H1 (cell line): ENCODE results near the gene L3MBTL1. TPM values are rescaled to one million over a fixed set of nuclear protein-coding genes. Genes with fewer than 3 reads are reported as not detected.

Source experiments
- CBX5 ChIP-seq: fragments of 300-800, 300-1000 bp; sonication (generic); IDR thresholded peaks from 2 replicates; pipeline ENCODE4 v1.7.1; 2016; ENCODE audit warnings: antibody characterized with exemption, low read length, low read depth
- CHD1 ChIP-seq: IDR thresholded peaks from 2 replicates; pipeline ENCODE4 v1.6.1; 2012; ENCODE audit warnings: low read depth, low read length, improper control_type of control experiment
- GTF2F1 ChIP-seq: IDR thresholded peaks from 2 replicates; pipeline ENCODE4 v1.6.1; 2012; ENCODE audit warnings: low read depth, low read length, improper control_type of control experiment, borderline replicate concordance
- NANOG ChIP-seq: IDR thresholded peaks from 2 replicates; pipeline ENCODE4 v1.6.1; 2011; ENCODE audit warnings: low read length, low read depth, mild to moderate bottlenecking, inconsistent platforms; ENCODE audit not compliant: insufficient read depth, poor library complexity, severe bottlenecking
- POLR2A ChIP-seq, 2 experiments: IDR thresholded peaks; 1 replicate in 1 of 2; 2 replicates in 1 of 2; pipeline ENCODE4 v1.6.1; 2011; ENCODE audit warnings: low read depth in 2 of 2, low read length in 2 of 2, mild to moderate bottlenecking in 2 of 2; ENCODE audit errors: control extremely low read depth in 1 of 2
- RNF2 ChIP-seq: fragments of 200-900, 300-1000 bp; sonication (generic); IDR thresholded peaks from 2 replicates; pipeline ENCODE4 v1.7.1; 2016; ENCODE audit warnings: borderline replicate concordance, low read depth, mild to moderate bottlenecking, antibody characterized with exemption, low read length; ENCODE audit not compliant: poor library complexity, severe bottlenecking; ENCODE audit errors: missing control alignments
- RXRA ChIP-seq: IDR thresholded peaks from 2 replicates; pipeline ENCODE4 v1.6.1; 2011; ENCODE audit warnings: low read depth, mild to moderate bottlenecking, low read length, moderate library complexity; ENCODE audit not compliant: insufficient read depth
- SIRT6 ChIP-seq: IDR thresholded peaks from one replicate; pipeline ENCODE4 v1.7.1; 2012; ENCODE audit warnings: low read length, inconsistent platforms
- polyA plus RNA-seq, 7 experiments: library from polyadenylated mRNA; depleted of rRNA in 3 of 7; stranded (reverse) in 5 of 7; unstranded in 2 of 7; fragments of >200 nt in 5 of 7; fragments of 200-250 nt in 2 of 7; gene quantifications; 1 replicate in 5 of 7; 2 replicates in 1 of 7; 4 replicates in 1 of 7; pipeline versions ENCODE4 v1.2.1 to v1.2.3, GENCODE V29; 2011 to 2013; ENCODE audit warnings: missing spikeins in 2 of 7, mixed read lengths in 2 of 7
- total RNA-seq: library from RNA; stranded (reverse); fragmentation: NEBNext Ultra II Directional; extraction: Animal tissue kit (Norgen Biotek cat#: 25700); gene quantifications from 2 replicates; pipeline ENCODE4 v1.2.1, GENCODE V29; 2021
- TF ChIP-seq, protein P1 (sequence below): fragments of 300-600 bp; sonication (generic); IDR thresholded peaks from 2 replicates; pipeline ENCODE4 v1.7.1; 2012; ENCODE audit warnings: low read length, moderate library complexity, mild to moderate bottlenecking, inconsistent platforms; ENCODE audit not compliant: insufficient replicate concordance

The L3MBTL1 gene
- total and polyA plus RNA-seq, 2 of the 8 experiments (the other 6 are each of a cell fraction or from before 2014, with no cell fraction given), result 11.9 to 17.0 TPM

DNA sequence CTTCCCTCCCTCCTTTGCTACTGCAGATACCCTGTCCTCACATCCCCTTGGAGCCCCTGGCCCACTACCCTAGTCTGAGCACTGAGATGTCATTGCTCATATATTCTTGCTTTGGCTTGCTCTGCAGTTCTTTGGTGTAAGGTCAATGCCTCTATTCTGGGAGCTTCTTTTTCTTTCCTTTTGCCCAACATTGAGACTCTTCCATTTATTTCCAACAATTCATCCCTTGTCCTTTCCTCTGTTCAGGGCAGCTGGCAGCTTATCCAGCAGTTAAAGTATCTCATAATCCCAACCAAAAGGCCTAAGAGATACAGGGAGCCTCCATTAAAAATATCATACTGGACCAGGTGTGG, 23.6 kb downstream of the L3MBTL1 start (continued):
- TF ChIP-seq, protein P1, sequence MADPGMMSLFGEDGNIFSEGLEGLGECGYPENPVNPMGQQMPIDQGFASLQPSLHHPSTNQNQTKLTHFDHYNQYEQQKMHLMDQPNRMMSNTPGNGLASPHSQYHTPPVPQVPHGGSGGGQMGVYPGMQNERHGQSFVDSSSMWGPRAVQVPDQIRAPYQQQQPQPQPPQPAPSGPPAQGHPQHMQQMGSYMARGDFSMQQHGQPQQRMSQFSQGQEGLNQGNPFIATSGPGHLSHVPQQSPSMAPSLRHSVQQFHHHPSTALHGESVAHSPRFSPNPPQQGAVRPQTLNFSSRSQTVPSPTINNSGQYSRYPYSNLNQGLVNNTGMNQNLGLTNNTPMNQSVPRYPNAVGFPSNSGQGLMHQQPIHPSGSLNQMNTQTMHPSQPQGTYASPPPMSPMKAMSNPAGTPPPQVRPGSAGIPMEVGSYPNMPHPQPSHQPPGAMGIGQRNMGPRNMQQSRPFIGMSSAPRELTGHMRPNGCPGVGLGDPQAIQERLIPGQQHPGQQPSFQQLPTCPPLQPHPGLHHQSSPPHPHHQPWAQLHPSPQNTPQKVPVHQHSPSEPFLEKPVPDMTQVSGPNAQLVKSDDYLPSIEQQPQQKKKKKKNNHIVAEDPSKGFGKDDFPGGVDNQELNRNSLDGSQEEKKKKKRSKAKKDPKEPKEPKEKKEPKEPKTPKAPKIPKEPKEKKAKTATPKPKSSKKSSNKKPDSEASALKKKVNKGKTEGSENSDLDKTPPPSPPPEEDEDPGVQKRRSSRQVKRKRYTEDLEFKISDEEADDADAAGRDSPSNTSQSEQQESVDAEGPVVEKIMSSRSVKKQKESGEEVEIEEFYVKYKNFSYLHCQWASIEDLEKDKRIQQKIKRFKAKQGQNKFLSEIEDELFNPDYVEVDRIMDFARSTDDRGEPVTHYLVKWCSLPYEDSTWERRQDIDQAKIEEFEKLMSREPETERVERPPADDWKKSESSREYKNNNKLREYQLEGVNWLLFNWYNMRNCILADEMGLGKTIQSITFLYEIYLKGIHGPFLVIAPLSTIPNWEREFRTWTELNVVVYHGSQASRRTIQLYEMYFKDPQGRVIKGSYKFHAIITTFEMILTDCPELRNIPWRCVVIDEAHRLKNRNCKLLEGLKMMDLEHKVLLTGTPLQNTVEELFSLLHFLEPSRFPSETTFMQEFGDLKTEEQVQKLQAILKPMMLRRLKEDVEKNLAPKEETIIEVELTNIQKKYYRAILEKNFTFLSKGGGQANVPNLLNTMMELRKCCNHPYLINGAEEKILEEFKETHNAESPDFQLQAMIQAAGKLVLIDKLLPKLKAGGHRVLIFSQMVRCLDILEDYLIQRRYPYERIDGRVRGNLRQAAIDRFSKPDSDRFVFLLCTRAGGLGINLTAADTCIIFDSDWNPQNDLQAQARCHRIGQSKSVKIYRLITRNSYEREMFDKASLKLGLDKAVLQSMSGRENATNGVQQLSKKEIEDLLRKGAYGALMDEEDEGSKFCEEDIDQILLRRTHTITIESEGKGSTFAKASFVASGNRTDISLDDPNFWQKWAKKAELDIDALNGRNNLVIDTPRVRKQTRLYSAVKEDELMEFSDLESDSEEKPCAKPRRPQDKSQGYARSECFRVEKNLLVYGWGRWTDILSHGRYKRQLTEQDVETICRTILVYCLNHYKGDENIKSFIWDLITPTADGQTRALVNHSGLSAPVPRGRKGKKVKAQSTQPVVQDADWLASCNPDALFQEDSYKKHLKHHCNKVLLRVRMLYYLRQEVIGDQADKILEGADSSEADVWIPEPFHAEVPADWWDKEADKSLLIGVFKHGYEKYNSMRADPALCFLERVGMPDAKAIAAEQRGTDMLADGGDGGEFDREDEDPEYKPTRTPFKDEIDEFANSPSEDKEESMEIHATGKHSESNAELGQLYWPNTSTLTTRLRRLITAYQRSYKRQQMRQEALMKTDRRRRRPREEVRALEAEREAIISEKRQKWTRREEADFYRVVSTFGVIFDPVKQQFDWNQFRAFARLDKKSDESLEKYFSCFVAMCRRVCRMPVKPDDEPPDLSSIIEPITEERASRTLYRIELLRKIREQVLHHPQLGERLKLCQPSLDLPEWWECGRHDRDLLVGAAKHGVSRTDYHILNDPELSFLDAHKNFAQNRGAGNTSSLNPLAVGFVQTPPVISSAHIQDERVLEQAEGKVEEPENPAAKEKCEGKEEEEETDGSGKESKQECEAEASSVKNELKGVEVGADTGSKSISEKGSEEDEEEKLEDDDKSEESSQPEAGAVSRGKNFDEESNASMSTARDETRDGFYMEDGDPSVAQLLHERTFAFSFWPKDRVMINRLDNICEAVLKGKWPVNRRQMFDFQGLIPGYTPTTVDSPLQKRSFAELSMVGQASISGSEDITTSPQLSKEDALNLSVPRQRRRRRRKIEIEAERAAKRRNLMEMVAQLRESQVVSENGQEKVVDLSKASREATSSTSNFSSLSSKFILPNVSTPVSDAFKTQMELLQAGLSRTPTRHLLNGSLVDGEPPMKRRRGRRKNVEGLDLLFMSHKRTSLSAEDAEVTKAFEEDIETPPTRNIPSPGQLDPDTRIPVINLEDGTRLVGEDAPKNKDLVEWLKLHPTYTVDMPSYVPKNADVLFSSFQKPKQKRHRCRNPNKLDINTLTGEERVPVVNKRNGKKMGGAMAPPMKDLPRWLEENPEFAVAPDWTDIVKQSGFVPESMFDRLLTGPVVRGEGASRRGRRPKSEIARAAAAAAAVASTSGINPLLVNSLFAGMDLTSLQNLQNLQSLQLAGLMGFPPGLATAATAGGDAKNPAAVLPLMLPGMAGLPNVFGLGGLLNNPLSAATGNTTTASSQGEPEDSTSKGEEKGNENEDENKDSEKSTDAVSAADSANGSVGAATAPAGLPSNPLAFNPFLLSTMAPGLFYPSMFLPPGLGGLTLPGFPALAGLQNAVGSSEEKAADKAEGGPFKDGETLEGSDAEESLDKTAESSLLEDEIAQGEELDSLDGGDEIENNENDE, result no peak
- no peak for TF ChIP-seq CBX5
- no peak for TF ChIP-seq RNF2
- TF ChIP-seq RXRA, result no peak
- TF ChIP-seq SIRT6, result no peak
- no peak for TF ChIP-seq NANOG
- no peak for TF ChIP-seq GTF2F1
- TF ChIP-seq CHD1, result no peak
- no peak for TF ChIP-seq POLR2A (IDR thresholded peaks at IDR 0.05; ENCODE audit: control extremely low read depth in 1 of 2, low read depth in 2 of 2, low read length in 2 of 2)
